ENCODE results near the gene VPS33B.
"Not testable (repeated sequence)": the region's sequence is repeated elsewhere in the genome, so short reads cannot be mapped to it uniquely, and the experiment has no call there.

The VPS33B gene

GRCh38 chr15:91022075-91022831 is at the start of gene VPS33B:
TSS of gene VPS33B (minus strand) at chr15:91022594. CDS start at chr15:91022249, 345 bp downstream.
- DNase-seq = peak; percentile 88

DNA sequence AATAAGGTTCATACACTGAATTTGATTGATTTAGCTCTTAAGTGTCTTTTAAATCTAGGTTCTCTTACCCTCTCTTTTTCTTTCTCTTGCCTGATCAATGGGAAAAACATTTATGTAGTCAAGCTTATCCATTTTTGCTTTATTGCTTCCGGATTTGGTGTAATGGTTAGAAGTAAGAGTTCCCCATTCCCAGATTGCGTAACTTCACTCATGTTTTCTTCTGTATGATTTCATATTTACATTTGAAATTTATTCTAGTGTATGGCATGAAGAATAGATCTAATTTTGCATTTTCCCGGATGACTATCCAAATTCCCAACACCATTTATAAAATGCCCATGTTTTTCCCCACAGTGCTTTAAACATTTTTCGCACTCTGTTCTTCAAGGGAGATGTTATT is 49.8 kb upstream of the VPS33B start:
- no peak for DNase-seq

- no peak for DNase-seq
These were observed 48.5 kb upstream of the VPS33B start for GRCh38 chr15:91070872-91071271.

GRCh38 chr15:91068966-91069365 is 46.6 kb upstream of the VPS33B start:
- DNase-seq = no peak

DNA sequence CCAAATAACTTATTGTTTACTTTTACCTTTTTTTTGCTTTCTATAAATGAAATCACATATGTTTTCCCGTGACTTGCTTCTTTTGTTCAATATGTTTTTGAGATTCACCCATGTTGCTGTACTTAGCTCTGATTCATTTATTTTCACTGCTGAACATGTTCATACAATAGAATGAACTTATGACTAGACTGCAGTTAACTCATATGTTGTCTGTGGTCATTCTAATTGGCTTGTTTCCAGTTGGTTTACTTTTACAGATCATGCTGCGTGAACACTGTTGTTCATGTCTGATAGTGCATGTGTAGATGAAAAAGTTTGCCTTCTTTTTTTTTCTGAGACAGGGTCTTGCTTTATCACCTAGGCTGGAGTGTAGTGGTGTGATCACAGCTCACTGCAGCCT is 46.0 kb upstream of the VPS33B start:
- no peak for DNase-seq

DNA sequence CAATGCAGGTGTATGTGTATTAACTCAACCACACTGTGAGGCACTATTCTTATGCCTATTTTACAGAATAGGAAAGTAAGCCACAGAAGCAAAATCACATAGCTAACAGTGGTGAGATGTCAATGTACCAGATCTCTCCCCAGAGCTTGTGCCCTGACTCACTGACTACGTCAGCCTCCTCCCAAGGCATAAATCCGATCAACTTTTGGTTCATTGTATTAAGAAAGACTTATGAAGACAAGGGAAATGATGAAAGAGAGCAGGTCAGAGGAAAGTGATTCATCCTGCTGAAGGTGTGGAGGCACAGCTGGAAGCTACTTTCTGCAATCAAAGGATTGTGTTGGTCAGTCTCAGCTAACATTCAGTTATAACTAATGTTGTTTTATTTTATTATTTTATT is 44.6 kb upstream of the VPS33B start:
- no peak for DNase-seq

- DNase-seq = no peak
These were observed 43.1 kb upstream of the VPS33B start for GRCh38 chr15:91065505-91065904.

DNA sequence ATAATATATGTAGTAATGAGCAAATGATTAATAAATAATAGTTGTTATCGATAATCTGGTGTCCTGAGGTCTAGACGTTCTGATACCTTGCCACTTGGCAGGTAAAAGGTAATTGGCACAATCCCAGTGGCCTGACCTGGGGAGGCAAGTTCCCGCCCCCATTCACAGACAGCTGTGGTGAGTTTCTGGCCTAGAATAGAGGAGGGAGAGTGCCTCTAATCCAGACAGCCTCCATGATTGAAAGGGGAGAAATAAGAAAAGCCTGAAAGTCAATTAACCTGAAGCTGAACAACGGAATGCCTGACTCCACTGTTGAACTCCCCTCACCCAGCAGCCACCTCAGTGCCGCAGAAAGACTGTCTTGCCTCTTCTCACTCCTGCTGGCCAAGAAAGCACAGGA is 39.6 kb upstream of the VPS33B start:
- no peak for DNase-seq

GRCh38 chr15:91061230-91061629 is 38.8 kb upstream of the VPS33B start:
- no peak for DNase-seq

- peak; percentile 68 for DNase-seq
These were observed 33.3 kb upstream of the VPS33B start for GRCh38 chr15:91055548-91056331.

DNA sequence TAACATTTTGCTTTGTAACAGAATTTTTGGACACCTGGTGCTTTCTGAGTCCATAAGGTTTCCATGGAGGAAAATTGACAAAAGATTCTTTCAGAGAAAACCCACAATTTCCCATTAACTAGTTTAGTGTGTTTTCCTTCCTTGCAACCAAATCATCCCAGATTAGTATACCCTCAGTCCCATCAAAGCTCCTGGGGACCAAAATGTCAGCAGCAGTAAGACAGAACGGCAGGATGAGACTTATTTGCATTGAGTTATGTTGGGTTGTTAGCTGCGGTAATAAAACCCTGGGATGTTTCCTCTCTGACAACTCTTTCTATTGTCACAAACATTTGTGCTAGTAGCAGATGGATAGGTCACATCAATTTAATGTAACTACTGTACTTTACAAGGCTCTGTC is 32.4 kb upstream of the VPS33B start:
- no peak for DNase-seq

GRCh38 chr15:91051248-91051647 is 28.9 kb upstream of the VPS33B start:
- no peak for DNase-seq

- no peak for DNase-seq
These were observed 27.7 kb upstream of the VPS33B start for GRCh38 chr15:91050128-91050455.

GRCh38 chr15:91049378-91050127 is 27.2 kb upstream of the VPS33B start:
- DNase-seq = no peak

DNA sequence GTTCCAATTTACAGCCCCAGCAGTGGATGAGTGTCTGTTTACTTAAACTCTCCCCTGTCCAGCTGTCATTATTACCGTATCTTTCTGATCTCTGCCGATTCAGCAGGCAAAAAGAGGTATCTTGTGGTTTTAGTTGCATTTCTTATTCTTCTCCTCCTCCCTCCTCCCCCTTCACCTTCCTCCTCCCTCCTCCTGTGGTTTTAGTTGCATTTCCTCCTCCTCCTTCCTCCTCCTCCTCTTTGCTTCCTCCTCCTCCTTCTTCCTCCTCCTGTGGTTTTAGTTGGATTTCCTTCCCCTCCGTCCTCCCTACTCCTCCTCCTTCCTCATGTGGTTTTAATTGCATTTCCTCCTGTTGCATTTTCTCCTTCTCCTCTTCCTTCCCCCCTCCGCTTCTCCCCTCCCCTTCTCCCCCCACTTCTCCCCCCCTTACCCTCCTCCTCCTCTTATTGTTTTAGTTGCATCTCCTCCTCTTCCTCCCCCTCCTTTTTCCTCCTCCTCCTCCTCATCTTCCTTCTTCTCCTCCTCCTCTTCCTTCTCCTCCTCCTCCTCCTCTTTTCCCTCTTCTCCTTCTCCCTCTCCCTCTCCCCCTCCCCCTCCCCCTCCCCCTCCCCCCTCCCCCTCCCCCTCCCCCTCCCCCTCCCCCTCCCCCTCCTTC is 25.3 kb upstream of the VPS33B start:
- DNase-seq = no peak

DNA sequence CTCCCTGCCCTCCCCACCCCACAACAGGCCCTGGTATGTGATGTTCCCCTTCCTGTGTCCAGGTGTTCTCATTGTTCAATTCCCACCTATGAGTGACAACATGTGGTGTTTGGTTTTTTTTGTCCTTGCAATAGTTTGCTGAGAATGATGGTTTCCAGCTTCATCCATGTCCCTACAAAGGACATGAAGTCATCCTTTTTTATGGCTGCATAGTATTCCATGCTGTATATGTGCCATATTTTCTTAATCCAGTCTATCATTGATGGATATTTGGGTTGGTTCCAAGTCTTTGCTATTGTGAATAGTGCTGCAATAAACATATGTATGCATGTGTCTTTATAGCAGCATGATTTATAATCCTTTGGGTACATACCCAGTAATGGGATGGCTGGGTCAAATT is 23.7 kb upstream of the VPS33B start:
- DNase-seq = not testable (repeated sequence)

DNA sequence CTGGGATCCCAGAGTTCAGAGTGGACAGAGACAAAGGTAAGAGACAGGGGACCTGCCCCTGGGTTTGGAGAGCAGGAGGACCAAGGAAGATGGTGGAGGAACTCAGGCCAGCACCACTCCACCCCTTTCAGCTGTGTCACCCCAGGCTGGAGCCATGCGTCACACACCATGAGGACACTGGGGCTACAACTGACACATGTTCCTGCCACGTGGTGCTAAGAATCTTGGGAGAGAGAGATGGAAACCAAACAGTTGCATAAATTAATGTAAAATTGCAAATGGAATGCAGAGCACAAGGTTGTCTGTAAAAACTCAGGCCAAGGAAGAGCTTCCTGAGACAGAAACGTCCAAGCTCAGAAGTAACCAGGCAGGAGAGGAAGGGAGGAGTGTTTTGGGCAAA is 22.7 kb upstream of the VPS33B start:
- DNase-seq = no peak

DNA sequence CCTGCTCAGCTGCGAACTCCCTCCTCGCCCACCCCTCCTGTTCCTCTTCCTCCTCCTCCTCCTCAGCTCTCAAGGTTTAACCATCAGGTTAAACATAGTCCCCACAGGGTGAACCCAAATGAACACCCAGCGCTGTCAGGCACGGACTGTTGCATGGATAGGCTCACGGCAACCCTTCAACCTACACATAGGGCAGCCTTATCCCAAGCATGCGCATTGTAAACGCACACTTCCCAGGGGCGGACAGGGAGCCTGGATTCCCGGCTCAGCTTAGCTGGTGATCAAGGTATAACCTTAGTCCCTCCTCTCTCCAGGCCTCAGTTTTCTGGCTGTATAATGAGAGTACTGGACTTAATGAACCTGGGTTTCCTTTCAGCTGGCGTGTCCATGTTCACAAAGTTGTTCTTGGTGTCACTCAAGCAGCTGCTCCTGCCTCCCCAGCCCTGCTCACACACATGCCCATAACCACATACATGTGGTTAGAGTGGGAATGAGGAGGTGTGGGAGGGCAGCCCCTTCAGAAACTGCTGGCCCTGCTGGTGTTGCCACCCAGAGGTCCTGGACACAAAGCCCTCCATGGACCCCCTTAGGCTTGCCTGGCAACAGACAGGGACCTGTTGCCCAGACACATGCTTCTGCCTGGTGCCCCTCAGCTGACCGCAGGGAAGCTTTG is 20.9 kb upstream of the VPS33B start:
- no peak for DNase-seq

- no peak for DNase-seq
These were observed 18.5 kb upstream of the VPS33B start for GRCh38 chr15:91040856-91041255.

DNA sequence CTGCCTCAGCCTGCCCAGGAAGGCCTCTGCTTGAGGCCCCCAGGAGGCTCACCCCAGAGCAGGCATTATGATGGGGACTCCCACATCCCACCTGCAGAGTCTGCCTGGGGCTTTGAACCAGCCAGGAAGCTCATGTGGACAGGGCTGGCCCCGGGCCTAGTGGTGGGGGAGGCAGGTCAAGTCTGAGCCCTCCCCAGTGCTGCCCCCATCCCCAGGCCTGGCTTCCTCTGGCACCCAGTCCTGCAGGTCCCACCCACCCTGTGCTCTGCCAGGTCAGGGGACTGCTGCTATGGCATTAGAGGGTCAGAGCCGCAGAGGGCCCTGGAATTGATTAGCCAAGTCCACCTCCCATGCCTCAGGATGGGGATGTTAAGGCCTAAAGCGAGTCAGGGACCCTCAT is 17.6 kb upstream of the VPS33B start:
- no peak for DNase-seq

GRCh38 chr15:91032919-91033803 is 10.8 kb upstream of the VPS33B start:
- DNase-seq = peak; percentile 73

DNA sequence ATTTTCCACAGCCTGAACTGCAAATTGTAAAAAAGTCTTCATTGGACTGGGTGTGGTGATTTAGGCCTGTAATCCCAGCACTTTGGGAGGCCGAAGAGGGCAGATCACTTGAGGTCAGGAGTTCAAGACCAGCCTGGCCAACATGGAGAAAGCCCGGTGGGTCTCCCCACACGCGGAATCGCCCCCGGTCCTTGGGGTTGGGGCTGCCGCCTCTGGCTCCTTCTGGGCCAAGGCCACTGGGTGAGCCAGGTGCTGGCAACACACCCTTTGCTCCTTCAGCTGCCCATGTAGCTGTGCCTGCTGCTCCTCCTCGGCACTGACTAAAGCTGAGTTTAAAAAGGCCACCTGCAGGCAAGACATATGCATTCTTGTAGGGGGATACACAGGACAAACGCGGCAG is 9.4 kb upstream of the VPS33B start:
- DNase-seq = no peak

Measured in activated CD8-positive, alpha-beta memory T cell treated with anti-CD3 and anti-CD28 coated beads for 24 hours (primary cell).